Mesenteric fat pad (tissue), 1 donor: ENCODE data around the gene ZNF493. TPM values are rescaled to one million over a fixed set of nuclear protein-coding genes. Genes with fewer than 3 reads are reported as not detected.

Experiments
- DNase-seq: peaks from one replicate; pipeline ENCODE4 v3.0.0-alpha.2; 2020; ENCODE audit warnings: low spot score
- total RNA-seq: library from RNA; stranded (reverse); fragmentation: NEBNext Ultra II Directional; extraction: Animal tissue kit (Norgen Biotek cat#: 25700); gene quantifications from one replicate; pipeline ENCODE4 v1.2.1, GENCODE V29; 2021
- donor health status: DM: yes; HTN: yes; CAD: no.

The ZNF493 gene
- total RNA-seq, 1 donor from 2014 or later: 10.8 TPM

GRCh38 chr19:21462540-21462939, 65.6 kb downstream of the ZNF493 start:
- DNase-seq: no peak

GRCh38 chr19:21463449-21464105, 66.6 kb downstream of the ZNF493 start:
- no peak for DNase-seq

DNA sequence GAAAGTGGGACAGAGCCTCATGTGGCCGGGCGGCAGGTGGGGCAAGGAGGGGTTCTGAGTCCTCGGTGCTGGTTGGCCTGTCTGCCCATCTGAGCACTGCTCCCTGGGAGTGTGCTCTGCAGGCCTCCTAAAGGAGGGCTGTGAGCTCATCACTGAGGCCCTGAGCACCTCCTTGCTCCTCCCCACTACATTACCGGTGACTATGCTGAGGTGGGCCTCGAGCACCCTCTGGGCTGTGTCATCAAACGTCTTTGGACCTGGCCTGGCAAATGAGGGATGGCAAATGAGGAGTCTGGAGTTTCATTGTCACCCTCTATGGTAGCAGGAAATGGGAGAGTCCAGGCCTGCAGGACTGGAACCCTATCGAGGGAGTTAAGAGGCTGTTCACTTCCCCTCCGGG, 69.7 kb downstream of the ZNF493 start:
- DNase-seq: no peak

GRCh38 chr19:21468791-21469190, 71.9 kb downstream of the ZNF493 start:
- peak; percentile 24 for DNase-seq

GRCh38 chr19:21472507-21472906, 75.6 kb downstream of the ZNF493 start:
- DNase-seq: no peak

DNA sequence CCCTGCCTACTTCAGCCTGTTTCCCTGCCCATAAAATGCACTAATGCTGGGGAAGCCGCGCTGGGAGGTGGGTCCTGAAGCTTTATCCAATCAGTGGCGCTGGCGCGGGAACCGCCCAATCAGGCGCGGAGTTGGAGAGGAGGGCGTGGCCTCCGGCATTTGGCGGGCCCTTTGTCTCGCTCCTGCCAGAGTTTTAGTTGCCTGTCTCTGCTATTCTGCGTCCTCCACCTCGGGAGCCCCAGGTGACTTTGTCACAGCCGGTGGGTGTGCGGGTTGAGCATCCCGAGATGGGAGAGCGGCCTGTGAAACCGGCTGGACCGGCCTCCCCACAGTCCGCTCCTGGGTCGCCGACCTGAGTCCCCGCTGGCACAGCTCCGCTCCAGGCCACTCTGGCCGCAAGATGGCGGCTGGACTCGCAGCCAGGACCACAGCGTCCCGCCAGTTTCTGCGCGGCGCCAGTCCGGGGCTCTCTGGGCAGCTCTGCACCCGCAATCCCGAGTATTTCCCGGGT, 77.8 kb downstream of the ZNF493 start:
- DNase-seq: peak; percentile 92

Other genes with a start within 250 kb of the ZNF493 start
- 11.0 TPM for gene ZNF708, start 67.7 kb upstream of the ZNF493 start, total RNA-seq
- 2.4 TPM for gene ZNF738, start 38.1 kb upstream of the ZNF493 start, total RNA-seq
- gene ZNF429, start 108.5 kb downstream of the ZNF493 start, total RNA-seq: 7.0 TPM